Activated effector memory CD4-positive, alpha-beta T cell treated with Interleukin-2 at 50 U/mL for 16 hours (primary cell): ENCODE measurements around the gene GABRG3.

Experiments used
- DNase-seq: peaks from one replicate; pipeline ENCODE4 v3.0.0-alpha.2; 2020

The GABRG3 gene

DNA sequence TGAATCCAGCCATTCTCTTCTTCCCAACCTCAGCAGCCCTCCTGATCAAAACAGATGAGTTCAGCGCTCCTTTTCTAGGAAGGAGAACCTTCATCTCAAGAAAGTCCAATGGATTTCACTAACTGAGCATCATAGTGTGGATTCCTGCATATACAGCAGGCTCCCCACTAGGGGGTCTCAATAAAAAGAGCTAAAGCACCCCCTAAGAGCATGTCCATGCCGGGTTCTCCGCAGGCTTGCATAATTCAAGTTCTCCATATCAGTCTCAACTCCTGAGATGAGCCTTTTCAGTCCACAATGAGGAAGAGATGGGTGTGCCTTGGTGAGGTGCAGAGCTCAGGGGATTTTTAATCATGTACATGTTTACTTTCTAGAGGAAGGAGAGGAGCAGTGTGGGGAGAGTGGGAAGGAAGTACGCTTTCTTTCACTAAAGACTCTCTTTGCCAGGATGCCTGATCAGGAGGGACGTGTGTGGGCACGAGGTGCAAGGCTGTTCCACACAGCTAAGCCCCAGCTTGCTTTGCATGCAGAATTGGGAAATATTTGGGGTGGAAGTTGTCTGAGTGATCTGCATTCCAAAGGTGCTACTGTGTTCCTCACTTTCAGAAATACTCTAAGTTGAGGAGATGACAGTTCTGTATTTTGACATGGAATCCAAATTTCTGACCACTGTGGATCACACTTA, 564.6 kb downstream of the GABRG3 start:
- DNase-seq: no peak

DNA sequence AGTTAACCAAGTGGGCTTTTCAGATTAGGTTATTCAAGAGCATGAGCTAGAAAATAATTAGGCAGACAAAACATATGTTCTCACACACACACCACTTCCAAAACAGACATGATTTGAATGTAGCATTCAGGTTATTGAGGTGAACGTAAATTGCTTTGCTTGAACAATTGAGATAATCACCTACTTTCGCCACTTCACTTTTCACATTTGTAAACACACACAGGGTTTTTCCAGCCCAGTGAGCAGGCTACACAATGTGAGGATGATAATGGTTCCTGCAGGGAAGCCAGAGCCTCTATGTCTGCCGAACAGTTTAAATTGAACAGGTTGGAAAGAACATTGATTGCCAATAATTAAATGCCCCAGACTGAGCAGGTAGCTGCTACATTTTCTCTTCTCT, 567.3 kb downstream of the GABRG3 start:
- DNase-seq: no peak

- DNase-seq: no peak
Observed at GRCh38 chr15:27541581-27541980, 570.6 kb downstream of the GABRG3 start.

DNA sequence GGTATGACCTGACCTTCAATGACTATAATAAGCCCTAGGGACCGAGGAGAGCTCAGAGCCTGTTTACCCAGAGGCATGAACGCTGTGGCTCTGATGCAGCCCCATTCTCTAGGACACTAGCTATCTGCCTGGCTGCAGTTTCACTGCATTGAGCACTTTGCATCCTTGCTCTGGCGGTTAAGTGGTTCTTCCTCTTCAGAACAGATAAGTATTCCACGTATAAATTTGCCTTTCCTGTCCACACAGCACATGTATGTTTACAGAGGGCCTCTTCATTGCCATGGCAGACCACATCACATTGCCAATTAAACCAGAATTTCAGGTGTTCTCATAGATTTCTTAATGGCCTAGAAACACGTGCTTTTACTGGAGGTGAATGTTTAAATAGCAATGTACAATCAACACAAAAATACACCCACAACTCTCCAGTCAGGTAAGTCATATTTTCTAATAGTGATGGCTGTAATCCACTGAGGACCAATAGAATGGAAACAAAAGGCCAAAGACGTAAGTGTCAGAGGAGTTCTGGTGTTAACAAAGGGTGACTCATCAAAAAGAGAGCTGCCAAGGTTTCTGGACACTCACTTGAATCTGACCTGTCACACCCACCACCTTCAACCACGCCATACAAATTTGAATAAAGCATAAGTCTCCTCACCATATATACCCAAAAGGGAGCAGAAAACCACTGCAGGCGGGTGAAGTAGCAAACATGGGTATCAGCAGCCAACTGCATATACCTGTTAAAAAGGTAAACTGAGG, 574.7 kb downstream of the GABRG3 start:
- no peak for DNase-seq

- DNase-seq: no peak
Observed at GRCh38 chr15:27549746-27550145, 578.8 kb downstream of the GABRG3 start.

GRCh38 chr15:27550635-27551034, 579.7 kb downstream of the GABRG3 start:
- DNase-seq: no peak

DNA sequence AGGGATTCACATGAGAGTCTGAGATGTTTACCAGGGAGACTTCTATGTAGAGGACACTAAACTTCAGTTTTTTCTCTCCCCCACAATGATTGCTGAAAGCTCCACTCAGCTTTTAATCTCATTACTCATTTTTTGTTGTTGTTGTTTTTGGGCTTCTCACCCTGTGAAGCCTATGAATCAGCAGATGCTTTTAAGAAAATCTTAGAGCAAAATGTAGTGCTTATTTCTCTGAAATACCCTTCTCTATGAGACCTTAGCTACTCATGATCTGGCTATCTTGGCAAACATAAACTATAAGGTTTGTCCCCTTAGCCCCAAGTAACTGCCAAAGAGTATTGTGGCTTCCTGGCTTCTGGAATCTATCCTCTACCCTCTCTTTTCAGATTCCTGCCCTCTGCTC, 590.8 kb downstream of the GABRG3 start:
- no peak for DNase-seq

DNA sequence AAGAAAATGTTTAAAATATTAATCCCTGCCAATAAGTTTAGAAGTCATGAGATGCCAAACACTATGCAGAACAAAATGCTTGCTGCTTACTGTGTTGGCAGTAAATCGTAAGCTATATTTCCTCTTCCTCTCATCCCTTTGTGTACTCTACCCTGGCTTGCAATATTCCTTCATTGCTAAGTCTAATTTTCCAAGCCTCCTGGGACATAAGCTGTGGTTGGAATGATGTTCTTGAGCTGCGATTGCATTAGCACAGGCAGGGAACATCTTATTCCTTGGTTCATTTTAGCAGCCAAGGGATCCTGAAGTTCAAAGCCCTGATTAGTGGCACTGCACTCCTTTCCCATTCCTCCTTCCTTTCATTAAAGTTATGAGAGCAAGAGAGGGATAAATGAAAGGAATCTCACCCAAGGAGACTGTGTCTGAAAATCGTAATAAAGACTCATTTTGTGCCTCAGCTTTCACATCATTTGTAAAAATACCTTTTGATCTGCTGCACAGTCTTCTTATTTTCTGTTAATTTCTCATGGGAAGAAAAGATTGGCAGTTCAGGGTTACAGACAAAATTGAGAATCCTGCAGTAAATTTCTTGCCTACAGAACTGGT, 592.9 kb downstream of the GABRG3 start:
- no peak for DNase-seq

DNA sequence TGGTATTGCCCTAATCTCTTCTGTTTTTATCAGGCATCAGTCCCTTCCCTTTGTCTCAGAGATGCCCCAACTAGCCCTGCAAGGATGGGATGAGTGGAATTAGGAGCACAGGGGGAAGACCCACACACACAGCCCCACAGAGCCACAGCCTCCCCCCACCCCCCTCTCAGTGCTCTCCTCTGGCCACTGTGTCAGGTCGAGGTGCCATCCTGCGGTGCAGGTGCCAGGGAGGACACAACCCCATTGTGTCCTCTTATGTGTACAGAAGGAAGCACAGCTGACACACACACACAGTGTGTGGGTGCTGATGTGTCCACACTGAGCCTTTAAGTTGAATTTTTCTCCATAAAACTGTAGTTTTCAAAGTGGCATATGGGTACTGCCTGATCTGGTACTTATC, 593.7 kb downstream of the GABRG3 start:
- no peak for DNase-seq

DNA sequence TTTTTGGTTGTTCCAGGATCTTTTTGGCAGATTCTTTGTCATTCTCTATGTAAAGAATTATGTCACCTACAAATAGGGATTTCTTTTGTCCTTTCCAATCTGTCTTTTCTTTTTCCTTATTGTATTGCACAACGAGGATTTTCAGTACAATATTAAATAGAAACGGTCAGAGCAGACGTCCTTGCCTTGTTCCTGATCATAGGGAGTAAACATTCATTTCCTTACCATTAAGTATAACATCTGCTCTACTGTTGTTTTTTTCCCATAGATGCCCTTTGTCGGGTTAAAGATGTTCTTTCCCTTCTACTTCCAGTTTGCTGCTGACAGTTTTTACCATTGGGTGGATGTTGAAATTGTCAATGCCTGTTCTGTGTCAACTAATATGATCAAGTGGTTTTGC, 599.8 kb downstream of the GABRG3 start:
- DNase-seq: no peak

- no peak for DNase-seq
Observed at GRCh38 chr15:27573805-27574485, 603.0 kb downstream of the GABRG3 start.

DNA sequence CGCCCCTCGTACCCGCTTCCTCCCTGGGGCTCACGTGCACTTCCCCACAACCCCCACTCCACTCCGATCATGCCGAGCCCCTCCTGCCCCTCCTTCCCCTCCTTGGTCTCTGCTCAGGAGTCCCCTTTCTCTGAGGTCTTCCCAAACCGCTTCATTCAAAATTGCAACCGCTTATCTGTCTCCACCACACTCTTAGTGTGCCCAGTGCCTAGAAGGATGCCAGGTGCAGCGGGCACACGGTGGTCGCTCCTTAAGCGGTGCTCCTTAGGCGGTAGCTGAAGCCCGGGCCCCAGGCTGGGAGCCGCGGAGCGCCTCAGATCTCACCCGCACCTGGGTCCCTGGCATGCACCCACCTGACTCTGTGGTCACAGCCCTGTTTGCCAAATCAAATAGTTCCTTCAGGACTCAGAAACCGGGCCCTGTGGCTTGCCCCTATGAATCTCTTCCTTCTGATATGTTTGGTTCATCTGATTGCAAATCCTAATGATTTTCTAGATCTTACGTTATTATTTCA, 603.6 kb downstream of the GABRG3 start:
- DNase-seq: no peak

GRCh38 chr15:27575521-27575920, 604.5 kb downstream of the GABRG3 start:
- DNase-seq: no peak

DNA sequence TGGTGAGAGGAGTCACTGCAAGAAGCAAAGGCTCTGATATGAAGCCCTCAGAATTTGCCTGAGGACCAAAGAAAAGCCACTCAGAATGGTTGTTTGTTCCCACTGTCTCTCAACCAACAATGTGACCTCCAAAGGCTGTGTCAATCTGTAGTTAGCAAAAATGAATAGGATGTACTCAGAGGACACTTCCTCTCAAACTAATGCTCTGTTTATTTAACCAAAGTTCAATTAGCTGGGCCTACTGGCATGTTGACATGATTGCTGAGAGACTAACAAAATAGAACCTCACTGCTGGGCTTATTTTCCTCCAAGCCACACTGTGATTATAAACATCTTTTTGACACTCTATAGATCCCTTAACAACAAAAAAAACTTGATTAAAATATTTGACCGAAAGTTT, 605.6 kb downstream of the GABRG3 start:
- DNase-seq: no peak

- no peak for DNase-seq
Observed at GRCh38 chr15:27579738-27580137, 608.8 kb downstream of the GABRG3 start.

DNA sequence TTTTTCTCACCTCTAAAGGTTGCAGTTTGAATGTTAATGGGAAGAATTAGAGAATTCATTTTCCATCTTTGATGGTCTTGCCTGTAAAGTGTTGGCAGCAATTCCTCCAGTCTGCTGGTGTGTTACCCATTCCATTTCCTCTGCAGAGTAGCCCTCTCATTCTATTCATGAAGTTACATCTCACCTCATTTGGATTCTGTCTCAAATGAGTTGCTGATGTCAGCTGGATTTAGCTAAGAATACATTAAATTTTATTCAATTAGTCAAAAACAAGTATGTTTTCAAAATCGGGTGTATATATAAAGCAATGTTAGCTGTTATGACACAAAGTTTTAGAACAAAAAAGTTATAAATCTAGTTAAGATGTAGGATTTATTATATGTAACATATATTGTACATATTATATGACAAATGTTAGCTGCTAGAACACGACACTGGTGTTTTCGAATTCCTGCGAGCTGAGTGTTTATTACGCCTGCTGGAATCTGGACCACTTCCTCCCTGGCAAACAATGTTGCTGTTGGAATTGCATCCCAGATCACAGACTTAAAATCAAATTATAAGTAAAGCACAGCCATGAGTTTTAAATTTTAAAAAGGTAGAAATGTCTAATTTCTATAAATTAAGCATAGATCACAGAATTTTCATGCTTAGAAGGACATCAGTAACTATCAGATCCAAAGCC, 611.9 kb downstream of the GABRG3 start:
- DNase-seq: no peak

- no peak for DNase-seq
Observed at GRCh38 chr15:27583651-27584050, 612.7 kb downstream of the GABRG3 start.

GRCh38 chr15:27585041-27585640, 614.2 kb downstream of the GABRG3 start:
- no peak for DNase-seq

DNA sequence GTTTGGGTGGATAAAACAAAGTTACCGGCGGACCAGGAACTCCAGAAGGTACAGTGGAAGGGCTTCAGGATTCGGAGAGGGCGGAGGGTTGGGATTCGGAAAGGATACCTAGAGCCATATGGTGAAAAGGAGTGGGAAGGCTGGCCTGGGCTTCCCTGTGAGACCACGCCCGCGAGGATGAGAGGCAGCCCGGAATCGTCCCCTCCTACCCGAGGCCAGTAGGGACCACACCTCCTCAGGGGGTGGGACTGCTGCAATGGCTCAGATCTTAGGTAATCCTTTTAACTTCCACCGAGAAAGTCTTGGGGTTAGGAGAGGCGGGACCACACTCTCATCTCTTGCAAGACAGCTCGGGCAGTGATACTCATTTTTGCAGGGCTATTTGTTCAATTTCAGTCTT, 616.8 kb downstream of the GABRG3 start:
- DNase-seq: no peak

GRCh38 chr15:27589260-27589659, 618.3 kb downstream of the GABRG3 start:
- DNase-seq: no peak

GRCh38 chr15:27589782-27590181, 618.8 kb downstream of the GABRG3 start:
- no peak for DNase-seq
